HG03060 (cell line): ENCODE results near the gene PLPPR4.
"Not testable (repeated sequence)": the region's sequence is repeated elsewhere in the genome, so short reads cannot be mapped to it uniquely, and the experiment has no call there.

Experiments
- ATAC-seq: cut with Tn5 transposase; IDR thresholded peaks from one replicate; pipeline ENCODE4 v1.9.1; 2021; ENCODE audit warnings: low read depth, moderate number of reproducible peaks; ENCODE audit not compliant: unreplicated experiment

The PLPPR4 gene

DNA sequence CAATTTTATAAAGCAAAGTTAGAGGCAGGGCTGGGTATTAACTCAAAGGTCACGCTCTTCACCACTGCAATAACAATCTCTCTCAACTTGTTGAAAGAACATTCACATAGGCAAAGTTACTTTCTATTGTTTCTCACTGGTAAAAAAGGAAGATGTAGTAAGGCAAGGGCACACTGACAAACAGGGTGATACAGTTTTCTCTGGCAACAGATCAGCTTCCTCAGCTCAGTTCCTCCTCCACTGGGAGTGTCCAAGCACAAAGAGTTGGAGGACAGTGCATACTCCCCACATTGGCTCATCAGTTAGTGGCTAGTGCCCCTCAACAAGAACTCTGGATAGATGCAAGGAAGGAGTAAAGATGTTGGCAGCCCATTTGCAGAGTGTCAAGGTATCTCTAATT is 3.7 kb downstream of the PLPPR4 start:
- no peak for ATAC-seq

DNA sequence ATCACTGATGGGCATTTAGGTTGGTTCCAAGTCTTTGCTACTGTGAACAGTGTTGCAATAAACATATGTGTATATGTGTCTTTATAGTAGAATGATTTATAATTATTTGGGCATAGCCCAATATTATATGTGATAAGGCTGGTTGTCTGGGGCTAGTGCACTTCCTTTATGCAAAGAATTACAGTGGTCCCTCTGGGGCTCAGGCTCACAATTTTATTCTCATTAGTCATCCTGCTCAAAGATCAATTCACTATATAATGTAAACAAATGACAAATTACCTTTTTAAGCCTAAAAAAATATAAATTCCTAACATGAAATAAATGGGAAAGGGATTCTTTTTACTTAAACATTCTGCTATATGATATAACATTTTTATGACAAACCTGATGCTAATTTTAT is 5.0 kb downstream of the PLPPR4 start:
- no peak for ATAC-seq

DNA sequence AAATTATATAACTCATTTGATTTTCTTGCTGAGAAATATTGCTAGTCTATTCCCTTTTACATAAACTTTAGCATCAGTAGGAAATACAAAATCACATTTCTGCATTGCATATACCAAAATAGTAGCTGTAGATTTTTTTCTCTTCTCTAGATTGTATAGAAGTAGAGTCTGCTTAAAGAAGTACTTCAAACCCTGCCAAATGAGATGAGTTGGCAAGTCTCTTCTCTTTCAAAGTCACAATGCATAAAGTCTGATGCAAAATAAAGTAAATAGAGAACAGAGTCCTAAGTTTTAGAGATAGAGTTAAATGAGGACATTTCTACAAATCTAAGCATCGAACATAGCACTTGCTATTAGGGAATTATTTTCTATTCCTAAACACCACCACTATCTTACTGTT is 6.4 kb downstream of the PLPPR4 start:
- ATAC-seq: no peak

DNA sequence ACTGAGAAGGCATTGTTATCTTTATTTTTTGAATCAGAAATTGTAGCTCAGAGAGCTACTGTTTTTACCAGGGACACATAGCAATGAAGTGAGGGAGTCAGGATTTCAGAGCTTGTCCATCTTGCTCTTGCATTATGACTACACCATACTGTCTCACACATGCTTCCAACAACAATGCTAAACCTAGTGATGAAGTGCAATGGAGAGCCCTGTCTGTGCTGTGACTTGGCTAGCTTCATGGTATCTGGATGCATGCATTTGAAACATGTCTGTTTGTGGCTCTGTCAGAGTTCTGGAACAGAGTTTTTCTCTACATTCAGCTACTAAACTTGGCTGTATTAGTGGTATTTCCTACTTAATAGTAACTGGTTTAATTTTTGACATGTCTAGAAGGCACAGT is 7.0 kb downstream of the PLPPR4 start:
- ATAC-seq: no peak

DNA sequence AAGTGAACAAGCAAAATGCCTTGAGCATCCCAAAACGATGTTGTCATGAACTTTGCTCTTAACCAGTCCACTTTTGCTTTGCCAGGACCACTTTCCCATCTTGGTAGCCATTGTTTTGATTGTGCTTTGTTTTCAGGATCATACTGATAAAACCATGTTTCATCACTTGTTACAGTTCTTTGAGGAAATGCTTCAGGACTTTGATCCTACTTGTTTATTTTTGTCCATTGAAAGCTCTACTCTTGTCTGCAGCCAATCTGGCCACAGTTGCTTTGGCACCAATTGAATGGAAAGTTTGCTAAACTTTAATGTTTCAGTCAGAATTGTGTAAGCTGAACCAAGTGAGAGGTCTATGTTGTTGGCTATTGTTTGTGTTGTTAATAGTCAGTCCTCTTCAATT is 12.8 kb downstream of the PLPPR4 start:
- ATAC-seq: no peak

DNA sequence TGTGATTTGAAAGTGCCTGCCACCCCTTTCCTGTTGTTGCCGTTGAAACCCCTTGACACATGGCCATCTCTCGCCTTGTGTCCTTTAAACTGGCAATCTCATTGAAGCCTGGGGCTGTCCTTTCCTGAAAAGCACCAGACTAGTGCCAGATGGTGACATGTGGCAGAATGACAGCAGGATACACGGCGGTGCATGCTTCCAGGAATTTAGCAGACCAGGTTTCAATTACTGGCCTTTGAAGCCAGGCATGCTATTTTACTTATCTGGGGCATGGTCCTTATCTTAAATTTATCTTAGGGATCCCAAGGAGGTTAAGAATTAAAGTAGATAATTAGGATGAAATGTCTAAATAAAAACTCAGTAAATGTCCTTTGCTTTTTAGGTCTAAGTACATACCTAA is 15.2 kb downstream of the PLPPR4 start:
- no peak for ATAC-seq

DNA sequence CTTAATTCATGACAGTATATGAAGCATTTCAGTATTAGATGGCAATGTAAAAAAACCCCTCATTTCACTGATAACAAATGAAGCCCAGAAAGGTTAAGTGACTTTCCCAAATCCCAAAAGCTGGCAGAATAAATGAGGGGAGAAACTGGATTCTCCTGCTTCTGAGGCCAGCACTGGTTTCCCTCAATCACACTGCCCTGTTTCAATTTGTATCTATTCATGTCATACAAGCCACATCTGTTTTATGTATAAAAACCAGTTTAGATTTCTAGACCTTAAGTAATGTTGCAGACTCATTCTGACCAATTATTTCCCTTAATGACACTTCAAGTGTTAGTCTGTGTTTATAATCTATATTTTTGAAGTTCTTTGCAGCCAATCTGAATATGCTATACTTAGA is 16.8 kb downstream of the PLPPR4 start:
- no peak for ATAC-seq

DNA sequence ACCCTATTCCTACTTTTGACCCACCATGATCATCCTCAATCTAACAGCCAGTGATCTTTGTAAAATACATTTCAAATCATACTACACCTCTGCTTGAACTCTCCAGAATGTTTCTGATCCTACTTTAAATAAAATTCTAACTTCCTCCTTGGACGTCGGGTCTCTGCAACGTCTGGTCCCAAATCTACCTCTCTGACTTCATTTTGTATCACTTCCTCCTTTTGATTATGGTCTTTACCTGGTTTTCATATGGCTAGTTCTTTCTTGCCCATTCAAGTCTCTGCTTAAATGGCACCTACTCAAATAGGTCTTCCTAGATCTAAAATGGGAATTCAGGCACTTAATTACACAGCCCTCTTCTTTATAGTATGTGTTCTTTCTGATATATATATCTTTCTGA is 18.2 kb downstream of the PLPPR4 start:
- no peak for ATAC-seq

DNA sequence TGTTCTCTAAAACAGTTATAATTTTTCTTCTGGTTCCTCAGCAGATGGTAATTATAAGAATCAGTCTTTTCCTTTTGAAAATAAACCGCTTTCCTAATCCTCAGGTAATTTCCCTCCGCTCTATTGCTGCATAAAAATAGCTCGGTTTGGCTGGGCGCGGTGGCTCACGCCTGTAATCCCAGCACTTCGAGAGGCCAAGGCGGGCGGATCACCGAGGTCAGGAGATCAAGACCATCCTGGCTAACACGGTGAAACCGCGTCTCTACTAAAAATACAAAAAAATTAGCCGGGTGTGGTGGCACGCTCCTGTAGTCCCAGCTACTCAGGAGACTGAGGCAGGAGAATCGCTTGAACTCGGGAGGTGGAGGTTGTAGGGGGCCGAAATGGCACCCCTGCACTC is 19.2 kb downstream of the PLPPR4 start:
- ATAC-seq: not testable (repeated sequence)

DNA sequence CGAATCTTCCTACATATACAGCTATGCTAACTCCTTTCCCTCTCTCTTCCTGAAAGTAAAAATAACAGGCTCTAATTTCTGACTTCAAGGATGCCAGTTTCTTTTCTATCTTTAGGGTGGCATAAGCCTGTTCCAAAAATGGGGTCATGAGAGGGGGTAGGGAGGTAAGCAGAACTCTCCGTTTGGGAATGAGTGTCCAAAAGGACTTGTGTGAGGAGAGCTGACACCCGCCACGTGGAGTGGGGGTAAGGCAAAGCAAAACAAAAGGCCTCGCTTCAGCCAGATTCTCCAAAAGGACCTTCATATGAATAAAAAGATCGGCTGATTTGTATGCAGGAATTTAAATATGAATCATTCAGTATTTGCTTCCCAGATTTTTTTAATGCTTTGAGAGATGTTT is 28.6 kb downstream of the PLPPR4 start:
- no peak for ATAC-seq

DNA sequence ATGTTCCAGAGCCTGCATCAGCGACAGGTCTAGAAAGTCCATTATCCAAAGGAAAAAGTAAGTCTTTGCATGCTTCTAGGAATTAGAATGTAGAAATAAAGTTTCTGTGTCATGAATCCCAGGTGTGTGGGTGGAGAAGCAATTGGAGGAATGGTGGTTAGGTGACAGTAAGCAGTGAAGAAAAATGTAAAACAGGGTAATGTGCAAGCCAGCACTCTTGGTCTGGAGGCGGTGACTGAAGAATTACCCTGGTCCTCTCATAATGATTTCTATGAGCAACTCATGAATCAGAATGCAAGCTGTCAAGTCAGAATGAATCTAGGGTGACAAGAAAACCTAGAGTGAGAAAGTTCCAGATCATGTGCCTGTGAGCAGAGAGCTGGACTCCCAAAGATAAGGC is 33.6 kb downstream of the PLPPR4 start:
- ATAC-seq: no peak

DNA sequence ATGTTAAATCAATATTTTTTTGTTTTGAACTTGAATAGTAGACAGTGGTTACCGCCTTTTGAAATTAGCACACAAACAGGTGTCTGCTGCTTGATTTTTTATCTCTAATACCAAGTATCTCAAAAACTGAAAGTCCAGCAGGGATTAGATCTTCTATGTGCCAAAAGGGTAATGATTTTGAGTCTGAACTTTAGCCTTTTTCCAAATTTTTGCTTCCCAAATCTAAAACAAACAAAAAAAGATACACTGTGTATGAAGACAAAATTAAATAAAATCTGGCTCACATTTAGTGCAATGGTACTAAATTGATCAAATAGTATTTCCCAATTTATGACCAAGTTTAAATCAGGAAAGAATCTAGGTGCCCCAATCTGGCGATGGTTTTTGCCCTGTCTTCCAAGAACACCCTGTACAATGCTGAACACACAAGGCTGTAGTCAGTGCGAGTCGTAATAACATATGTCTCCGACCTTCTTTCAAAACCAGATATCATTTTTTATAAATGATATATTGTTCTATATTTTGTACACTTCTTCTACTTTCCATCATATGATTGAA is 40.5 kb downstream of the PLPPR4 start:
- no peak for ATAC-seq

DNA sequence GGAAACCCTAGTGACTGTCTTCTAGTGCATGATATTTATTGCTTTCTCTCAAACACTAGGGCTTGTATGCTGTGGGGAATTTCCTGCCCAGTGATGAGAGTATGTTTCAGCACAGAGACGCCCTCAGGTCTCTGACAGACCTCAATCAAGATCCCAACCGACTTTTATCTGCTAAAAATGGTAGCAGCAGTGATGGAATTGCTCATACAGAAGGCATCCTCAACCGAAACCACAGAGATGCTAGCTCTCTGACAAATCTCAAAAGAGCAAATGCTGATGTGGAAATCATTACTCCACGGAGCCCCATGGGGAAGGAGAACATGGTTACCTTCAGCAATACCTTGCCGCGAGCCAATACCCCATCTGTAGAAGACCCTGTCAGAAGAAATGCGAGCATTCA is 41.3 kb downstream of the PLPPR4 start:
- no peak for ATAC-seq

DNA sequence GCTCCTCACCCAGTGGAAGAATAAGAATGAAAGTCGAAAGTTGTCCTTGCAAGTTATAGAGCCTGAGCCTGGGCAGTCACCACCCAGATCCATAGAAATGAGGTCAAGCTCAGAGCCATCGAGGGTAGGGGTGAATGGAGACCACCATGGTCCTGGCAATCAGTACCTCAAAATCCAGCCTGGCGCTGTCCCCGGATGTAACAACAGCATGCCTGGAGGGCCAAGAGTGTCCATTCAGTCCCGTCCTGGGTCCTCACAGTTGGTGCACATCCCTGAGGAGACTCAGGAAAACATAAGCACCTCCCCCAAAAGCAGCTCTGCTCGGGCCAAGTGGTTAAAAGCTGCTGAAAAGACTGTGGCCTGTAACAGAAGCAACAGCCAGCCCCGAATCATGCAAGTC is 41.8 kb downstream of the PLPPR4 start:
- ATAC-seq: no peak

DNA sequence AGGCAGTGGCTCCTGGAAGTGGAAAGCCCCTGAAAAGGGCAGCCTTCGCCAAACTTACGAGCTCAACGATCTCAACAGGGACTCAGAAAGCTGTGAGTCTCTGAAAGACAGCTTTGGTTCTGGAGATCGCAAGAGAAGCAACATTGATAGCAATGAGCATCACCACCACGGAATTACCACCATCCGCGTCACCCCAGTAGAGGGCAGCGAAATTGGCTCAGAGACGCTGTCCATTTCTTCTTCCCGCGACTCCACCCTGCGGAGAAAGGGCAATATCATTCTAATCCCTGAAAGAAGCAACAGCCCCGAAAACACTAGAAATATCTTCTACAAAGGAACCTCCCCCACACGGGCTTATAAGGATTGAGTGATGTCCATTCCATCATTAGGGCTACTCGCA is 42.4 kb downstream of the PLPPR4 start:
- no peak for ATAC-seq

DNA sequence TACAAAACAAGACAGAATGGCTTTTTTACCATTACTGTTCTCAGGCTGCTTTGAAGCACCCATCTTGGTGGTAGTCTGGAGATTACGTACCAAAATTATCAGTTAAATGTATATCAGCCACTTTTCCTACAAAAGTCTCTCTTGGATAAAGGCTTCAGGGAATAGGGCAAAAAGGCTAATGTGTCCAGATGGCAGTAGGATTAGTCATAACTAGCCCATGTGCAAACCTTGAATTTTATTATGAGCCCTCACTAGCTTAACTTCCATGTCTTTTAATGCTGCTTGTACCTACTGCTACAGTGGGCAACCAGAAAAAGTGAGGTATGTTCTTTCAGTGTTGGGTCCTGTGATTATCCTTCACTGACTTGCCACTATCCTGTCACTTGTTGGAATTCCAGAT is 51.0 kb downstream of the PLPPR4 start:
- ATAC-seq: no peak

DNA sequence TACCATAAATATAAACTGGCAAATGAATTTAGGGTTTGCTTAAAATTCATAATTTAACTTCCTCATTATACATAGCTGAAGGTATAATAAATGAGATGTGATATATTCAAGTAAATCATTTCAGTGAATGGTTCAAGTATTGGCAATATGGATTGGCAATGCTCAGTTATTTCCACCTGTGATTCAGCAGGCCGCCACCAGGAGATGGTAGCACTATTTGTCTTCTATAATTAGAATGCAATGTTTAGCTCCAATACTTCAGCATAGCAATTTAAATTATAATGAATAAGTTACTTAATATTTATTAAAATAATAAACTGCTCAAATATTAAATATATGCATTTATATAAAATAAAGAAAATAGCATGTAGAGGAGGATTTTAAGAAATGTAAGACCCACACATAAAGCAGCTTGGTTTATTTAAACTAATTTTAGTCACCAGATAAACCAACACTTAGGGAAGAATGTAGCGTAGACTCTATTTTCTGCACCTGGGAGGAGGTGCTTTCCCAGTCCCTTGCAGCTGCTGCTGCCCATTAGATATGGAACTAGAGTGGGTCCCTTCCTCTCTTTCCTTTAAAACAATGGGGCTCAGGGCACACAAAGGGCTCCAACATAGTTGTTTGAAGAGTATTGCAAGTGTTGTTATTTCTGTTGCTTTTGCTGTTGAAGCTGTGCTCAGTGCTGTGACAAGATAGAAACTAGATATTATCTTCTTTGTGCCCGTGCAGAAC is 62.1 kb downstream of the PLPPR4 start:
- no peak for ATAC-seq

DNA sequence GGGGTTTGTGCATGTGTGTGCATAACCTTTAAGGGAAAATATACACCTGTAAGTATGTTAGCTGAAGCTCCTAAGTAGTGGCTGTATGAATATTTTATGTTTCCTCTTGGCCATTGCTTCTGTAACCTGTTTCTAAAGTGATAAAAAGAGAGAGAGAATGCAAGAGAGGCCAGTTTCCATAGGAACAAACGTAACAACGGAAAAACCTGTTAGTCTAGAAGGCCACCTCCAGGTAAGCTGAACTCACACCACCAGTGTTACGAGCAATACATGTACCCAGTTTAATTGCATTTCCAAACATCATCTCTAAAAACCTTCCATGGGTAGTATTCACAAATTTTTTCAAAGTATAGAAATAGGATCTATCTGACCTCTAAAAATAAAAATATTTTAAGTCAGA is 63.1 kb downstream of the PLPPR4 start:
- no peak for ATAC-seq

DNA sequence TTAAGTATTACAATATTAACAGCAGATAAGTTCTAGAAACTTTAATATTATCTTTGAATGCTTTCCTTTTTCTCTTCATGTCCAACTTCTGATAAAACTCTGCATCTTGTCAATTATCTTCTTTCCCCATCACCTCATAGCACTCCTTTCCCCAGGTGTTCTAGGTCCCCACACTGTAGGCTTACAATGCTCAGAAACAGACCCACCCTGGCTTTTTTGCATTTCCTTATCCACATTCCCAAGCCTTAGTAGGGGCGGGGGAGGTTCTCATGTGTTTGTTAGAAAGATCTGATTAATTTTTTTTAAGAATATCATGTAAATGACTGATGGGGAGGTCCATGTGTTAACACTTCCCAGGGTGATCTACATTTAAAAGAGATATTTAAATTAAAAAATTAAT is 63.9 kb downstream of the PLPPR4 start:
- no peak for ATAC-seq

DNA sequence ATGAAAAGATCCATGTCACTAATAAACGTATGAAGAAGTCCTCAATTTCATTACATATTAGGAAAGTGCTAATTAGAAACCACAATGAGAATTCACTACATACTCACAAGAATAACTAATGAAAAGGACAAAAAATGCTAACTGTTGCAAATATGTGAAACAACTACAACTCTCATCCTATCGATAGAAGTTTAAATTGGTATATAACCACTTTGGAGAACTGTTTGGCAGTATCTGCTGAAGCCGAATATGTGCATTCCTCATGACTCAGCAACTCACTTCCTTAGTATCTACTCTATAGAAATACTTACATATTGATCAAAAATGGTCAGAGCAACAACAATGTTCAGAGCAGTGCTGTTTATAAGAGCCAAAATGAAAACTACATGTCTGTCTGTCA is 66.8 kb downstream of the PLPPR4 start:
- ATAC-seq: no peak

DNA sequence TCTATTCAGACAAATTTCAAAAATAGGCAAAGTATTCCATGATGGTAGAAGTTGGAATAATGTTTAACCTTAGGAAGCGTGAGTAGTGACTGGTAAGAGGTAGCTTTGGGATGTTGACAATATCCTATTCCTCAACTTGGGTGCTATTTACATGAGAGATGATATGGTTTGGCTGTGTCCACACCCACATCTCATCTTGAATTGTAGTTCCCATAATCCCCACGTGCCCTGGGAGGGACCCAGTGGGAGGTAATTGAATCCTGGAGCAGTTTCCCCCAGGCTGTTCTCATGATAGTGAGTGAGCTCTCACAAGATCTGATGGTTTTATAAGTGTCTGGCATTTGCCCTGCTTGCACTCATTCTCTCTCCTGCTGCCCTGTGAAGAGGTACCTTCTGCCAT is 67.3 kb downstream of the PLPPR4 start:
- no peak for ATAC-seq

DNA sequence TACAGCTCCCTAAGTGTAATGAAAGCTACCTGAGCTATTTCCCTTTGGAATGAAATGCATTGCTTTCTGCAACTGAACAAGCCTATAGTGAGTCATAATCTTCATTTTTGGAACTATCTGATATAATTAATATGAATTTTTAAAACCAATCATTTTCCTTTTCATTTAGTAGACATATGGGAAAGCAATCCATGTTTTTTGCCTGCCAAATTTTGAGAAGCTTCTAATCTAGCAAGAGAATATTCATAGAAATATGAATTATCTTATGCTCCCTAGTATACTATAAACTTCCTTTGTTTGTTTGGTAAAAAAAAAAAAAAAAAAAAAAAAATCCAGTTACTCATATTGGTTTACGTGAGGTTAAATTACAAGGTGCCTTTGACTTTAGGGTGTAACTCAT is 68.3 kb downstream of the PLPPR4 start:
- ATAC-seq: no peak

DNA sequence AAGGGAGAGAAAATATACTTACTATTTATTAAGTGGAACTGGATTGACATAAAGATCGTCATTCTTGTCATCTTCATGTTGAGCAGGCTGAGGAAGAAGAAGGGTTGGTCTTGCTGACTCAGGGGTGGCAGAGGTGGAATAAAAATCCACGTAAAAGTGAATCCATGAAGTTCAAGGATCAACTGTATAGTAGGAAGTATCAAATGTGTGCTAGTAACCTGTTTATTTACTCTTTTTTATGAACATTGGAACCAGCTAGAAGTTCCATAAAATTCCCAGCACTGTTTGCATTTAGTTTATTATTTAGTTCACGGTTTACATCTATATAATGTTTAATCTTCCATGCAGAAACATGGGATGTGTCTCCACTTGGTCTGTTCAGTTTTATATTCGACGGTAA is 70.7 kb downstream of the PLPPR4 start:
- ATAC-seq: no peak
